CD4-positive, alpha-beta T cell (primary cell): ENCODE data around the gene ADCY4. TPM values are rescaled to one million over a fixed set of nuclear protein-coding genes. Genes with fewer than 3 reads are reported as not detected.

Experiments used
- ATAC-seq: fragments of 200-7000 bp; cut with Tn5 transposase; one replicate; pipeline ENCODE4 v1.10.0; 2022; ENCODE audit warnings: mild to moderate bottlenecking; ENCODE audit not compliant: poor library complexity
- CTCF ChIA-PET: fragments of 350-600 bp; sonication (Branson Sonifier 250); formaldehyde crosslinking; loops from one replicate; lab custom pipeline; 2021; ENCODE audit warnings: antibody characterized with exemption, inconsistent platforms; lab: Charles Lee
- POLR2A ChIA-PET: fragments of 350-600 bp; sonication (Branson Sonifier 250); formaldehyde crosslinking; loops from one replicate; lab custom pipeline; 2021; ENCODE audit warnings: antibody characterized with exemption, inconsistent platforms; lab: Charles Lee
- DNase-seq, 14 experiments: peaks; one replicate each; pipeline ENCODE4 v3.0.0-alpha.2; 2013 to 2020; ENCODE audit warnings: mixed read lengths in 2 of 14
- H3K27ac ChIP-seq, 2 donors: one replicate each; pipeline versions ENCODE4 v1.5.1 to v1.7.0; 2013; ENCODE audit warnings: low read length in 2 of 2, low read depth in 1 of 2, mild to moderate bottlenecking in 1 of 2
- H3K27me3 ChIP-seq, 2 experiments: 1 replicate in 1 of 2; 2 replicates in 1 of 2; pipeline versions ENCODE4 v1.6.1 to v1.7.0; 2013; ENCODE audit warnings: low read length in 2 of 2, control low read depth in 1 of 2, mild to moderate bottlenecking in 1 of 2, moderate library complexity in 1 of 2; ENCODE audit not compliant: insufficient read depth in 2 of 2, control insufficient read depth in 1 of 2
- H3K36me3 ChIP-seq: one replicate; pipeline ENCODE4 v1.6.1; 2013; ENCODE audit warnings: low read length, control low read depth; ENCODE audit not compliant: insufficient read depth
- H3K4me1 ChIP-seq: one replicate; pipeline ENCODE4 v1.6.1; 2013; ENCODE audit warnings: low read length, control low read depth; ENCODE audit not compliant: insufficient read depth
- H3K4me3 ChIP-seq: one replicate; pipeline ENCODE4 v1.5.1; 2013; ENCODE audit warnings: mild to moderate bottlenecking, low read length, moderate library complexity
- H3K9me3 ChIP-seq, 2 experiments: 1 replicate in 1 of 2; 2 replicates in 1 of 2; pipeline versions ENCODE4 v1.6.1 to v1.7.0; 2013; ENCODE audit warnings: low read length in 2 of 2, mild to moderate bottlenecking in 2 of 2, control low read depth in 1 of 2, moderate library complexity in 1 of 2; ENCODE audit not compliant: control insufficient read depth in 1 of 2, insufficient read depth in 1 of 2
- H3K27ac Mint-ChIP-seq: one replicate; pipeline ENCODE4 v1.8.0; 2020; ENCODE audit warnings: mixed read lengths
- H3K27me3 Mint-ChIP-seq: one replicate; pipeline ENCODE4 v1.8.0; 2021; ENCODE audit warnings: mixed read lengths
- H3K36me3 Mint-ChIP-seq: one replicate; pipeline ENCODE4 v1.8.0; 2021; ENCODE audit warnings: low read depth, mixed read lengths
- H3K4me1 Mint-ChIP-seq: one replicate; pipeline ENCODE4 v1.8.0; 2021; ENCODE audit warnings: low read depth, mixed read lengths
- H3K4me3 Mint-ChIP-seq: one replicate; pipeline ENCODE4 v1.8.0; 2020; ENCODE audit warnings: mild to moderate bottlenecking, mixed read lengths
- H3K9me3 Mint-ChIP-seq: one replicate; pipeline ENCODE4 v1.8.0; 2020; ENCODE audit warnings: mixed read lengths
- CTCF ChIP-seq: fragments of 200-600 bp; IDR thresholded peaks from one replicate; pipeline ENCODE4 v1.8.0; 2022; ENCODE audit warnings: antibody characterized with exemption, mild to moderate bottlenecking
- intact Hi-C, 2 experiments: fragments of 100-400 bp; cut with DNase I in 1 of 2; cut with micrococcal nuclease in 1 of 2; formaldehyde crosslinking; loops; one replicate each; pipeline versions ENCODE4 v1.15.1 to v1.9.0; 2023 to 2025; cut with DNase I, micrococcal nuclease
- total RNA-seq, 174 experiments: library from RNA in 2 of 174; stranded (reverse) in 2 of 174; gene quantifications; one replicate each; pipeline ENCODE4 v1.2.3 and lab custom pipeline; 2021 to 2026

The ADCY4 gene
- total RNA-seq, 2 experiments from 2014 or later = 4.7 to 5.9 TPM

GRCh38 chr14:24340606-24341005, 5.7 kb upstream of the ADCY4 start:
- no peak for TF ChIP-seq CTCF
- DNase-seq (no peak), ATAC-seq (no peak)
- Histone ChIP-seq H3K9me3 (no peaks in the 10 kb centered on the region), H3K27ac (no peak overlapping the region), H3K4me3 (no peak overlapping the region), H3K4me1 (peaks cover 36% of the 10 kb centered on the region), H3K27me3 (peaks cover 3 to 6% of the 10 kb centered on the region in 2 experiments), H3K36me3 (peaks cover 13% of the 10 kb centered on the region)
- H3K27ac Mint-ChIP-seq = no peak overlapping the region
- intact Hi-C loops = no loop called here
- H3K36me3 Mint-ChIP-seq = peaks cover 38% of the 10 kb centered on the region
- H3K4me3 Mint-ChIP-seq = peak overlapping the region; percentile 94
- H3K9me3 Mint-ChIP-seq = no peaks in the 10 kb centered on the region
- CTCF ChIA-PET = interaction anchor here (0.9 to 2.3 kb wide), 4 partner anchors 8 to 752 kb away, joined by 3 to 7 read pairs (median 6); partner anchors contain the start of gene CIDEB
- peaks cover 21% of the 10 kb centered on the region for H3K4me1 Mint-ChIP-seq
- POLR2A ChIA-PET = interaction anchor here (0.9 to 11.3 kb wide), 5 partner anchors 27 to 98 kb away, joined by 3 to 270 read pairs (median 5); partner anchors contain the start of genes CBLN3, KHNYN, RABGGTA and TINF2
- H3K27me3 Mint-ChIP-seq = peaks cover 29% of the 10 kb centered on the region

GRCh38 chr14:24339284-24340151, 4.6 kb upstream of the ADCY4 start, which contains the start of gene RIPK3:
TSS of gene RIPK3 (minus strand) at chr14:24339991. CDS start at chr14:24339826, 165 bp downstream.
- H3K36me3 Mint-ChIP-seq = peaks cover 45% of the 10 kb centered on the region
- peak; percentile 93 for ATAC-seq
- DNase-seq = peak; percentile 52 to 83 (median 72)
- peak within 1 kb of the TSS; percentile 82 for H3K27ac Mint-ChIP-seq
- peaks cover 31% of the 10 kb centered on the region for H3K27me3 Mint-ChIP-seq
- H3K4me3 ChIP-seq = peak within 1 kb of the TSS; percentile 94
- H3K9me3 Mint-ChIP-seq = no peaks in the 10 kb centered on the region
- no peak for TF ChIP-seq CTCF
- peak within 1 kb of the TSS; percentile 94 for H3K4me3 Mint-ChIP-seq
- ChIA-PET POLR2A (interaction anchor here (0.7 to 11.3 kb wide), 8 partner anchors 13 to 97 kb away, joined by 3 to 270 read pairs (median 4); partner anchors contain the start of genes CBLN3, KHNYN, LTB4R and RABGGTA), CTCF (interaction anchor here (0.7 to 2.3 kb wide), 5 partner anchors 7 to 751 kb away, joined by 3 to 7 read pairs (median 5); partner anchors contain the start of gene CIDEB)
- peaks cover 13% of the 10 kb centered on the region for H3K36me3 ChIP-seq
- intact Hi-C loops = loop anchor here in 1 of 2 experiments (10.0 kb wide), 1 partner anchor 335 kb away; no protein-coding TSS in a partner anchor
- H3K27ac ChIP-seq = peak within 1 kb of the TSS in 1 of 2 donors; percentile 64
- H3K4me1 Mint-ChIP-seq = peaks cover 31% of the 10 kb centered on the region
- H3K9me3 ChIP-seq = no peaks in the 10 kb centered on the region
- H3K27me3 ChIP-seq = peaks cover 11% of the 10 kb centered on the region in 2 experiments
- peaks cover 46% of the 10 kb centered on the region for H3K4me1 ChIP-seq

- no peak for TF ChIP-seq CTCF
- H3K27ac Mint-ChIP-seq = no peak overlapping the region
- CTCF ChIA-PET = interaction anchor here (2.2 kb wide), 1 partner anchor 31 kb away, joined by 6 read pairs; the partner anchor contains the start of gene CIDEB
- peaks cover 45% of the 10 kb centered on the region for H3K36me3 Mint-ChIP-seq
- peaks cover 33% of the 10 kb centered on the region for H3K27me3 Mint-ChIP-seq
- peaks cover 52% of the 10 kb centered on the region for H3K4me1 ChIP-seq
- H3K4me3 ChIP-seq = peak overlapping the region; percentile 94
- POLR2A ChIA-PET = interaction anchor here (1.4 to 11.3 kb wide), 2 partner anchors 94 to 97 kb away, joined by 5 to 270 read pairs; partner anchors contain the start of genes CBLN3, KHNYN and TINF2
- H3K27ac ChIP-seq = no peak overlapping the region
- peaks cover 17 to 18% of the 10 kb centered on the region in 2 experiments for H3K27me3 ChIP-seq
- no peak for DNase-seq
- peaks cover 37% of the 10 kb centered on the region for H3K4me1 Mint-ChIP-seq
- peaks cover 13% of the 10 kb centered on the region for H3K36me3 ChIP-seq
- ATAC-seq = no peak
- peak overlapping the region; percentile 94 for H3K4me3 Mint-ChIP-seq
- intact Hi-C loops = loop anchor here in 1 of 2 experiments (10.0 kb wide), 1 partner anchor 336 kb away; no protein-coding TSS in a partner anchor
- no peaks in the 10 kb centered on the region for H3K9me3 Mint-ChIP-seq
- no peaks in the 10 kb centered on the region for H3K9me3 ChIP-seq
Observed at GRCh38 chr14:24338843-24339242, 4.0 kb upstream of the ADCY4 start.
